ENCODE data around the gene FBXL17.

FBXL17 gene

DNA sequence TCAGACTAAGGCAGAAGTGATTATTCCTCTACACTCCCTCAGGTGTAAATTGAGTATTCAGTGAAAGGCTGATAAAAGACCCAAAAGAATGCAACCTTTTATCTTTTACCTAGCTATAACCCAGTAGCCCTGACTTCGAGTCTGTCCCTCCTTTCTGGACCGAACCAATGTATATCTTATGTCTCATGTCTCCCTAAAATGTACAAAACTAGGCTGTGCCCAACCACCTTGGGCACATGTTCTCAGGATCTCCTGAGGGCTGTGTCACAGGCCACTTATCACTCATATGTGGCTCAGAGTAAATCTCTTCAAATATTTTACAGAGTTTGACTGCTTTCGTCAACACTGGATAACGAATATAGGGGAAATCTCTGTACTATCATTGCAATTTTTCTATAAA, 12.7 kb downstream of the FBXL17 start:
- no peak overlapping the region for H3K9ac ChIP-seq (ENCODE audit: low read depth, low read length)
- no peak overlapping the region for H3K4me3 ChIP-seq (ENCODE audit: low read depth, low read length)
- peaks cover 2% of the 10 kb centered on the region for H3K9me3 ChIP-seq (ENCODE audit: control insufficient read depth, insufficient read depth, low read length)
- H3K27me3 ChIP-seq (ENCODE audit: control insufficient read depth, insufficient read depth, low read length) = no peaks in the 10 kb centered on the region
- no peaks in the 10 kb centered on the region for H3K36me3 ChIP-seq (ENCODE audit: control insufficient read depth, insufficient read depth, low read length)
- H3K4me1 ChIP-seq (ENCODE audit: control insufficient read depth, insufficient read depth, low read length) = no peaks in the 10 kb centered on the region

DNA sequence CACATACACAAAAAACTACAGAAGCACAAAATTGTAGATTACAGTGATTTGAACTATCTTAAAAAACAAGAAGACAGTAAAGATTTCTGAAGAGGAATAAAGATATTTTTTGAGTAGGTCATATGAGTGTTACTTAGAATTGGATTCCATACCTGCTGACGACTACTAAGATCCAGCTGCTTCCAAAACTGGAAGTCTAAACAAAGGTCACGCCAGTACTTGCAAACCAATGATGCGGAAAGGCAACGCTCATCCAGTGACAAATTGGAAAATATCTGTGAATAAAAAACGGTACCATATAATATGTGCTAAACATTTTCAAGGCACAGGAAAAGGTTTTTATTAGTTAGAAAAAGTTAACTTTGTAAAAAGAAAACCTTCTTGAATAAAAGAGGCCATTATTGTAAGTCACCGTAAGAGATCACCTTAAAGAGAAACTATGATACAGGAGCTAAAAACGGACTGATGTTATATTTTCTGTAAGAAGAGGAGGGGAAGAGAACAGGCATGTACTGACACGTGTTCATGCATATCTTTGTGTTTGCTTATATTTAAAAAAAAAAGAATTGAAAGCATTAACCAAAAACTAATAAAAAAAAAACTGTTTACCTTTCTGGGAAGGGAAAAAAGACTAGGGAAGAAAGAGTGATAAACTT, 14.1 kb downstream of the FBXL17 start:
- Histone ChIP-seq H3K9ac (ENCODE audit: low read depth, low read length) (no peak overlapping the region), H3K4me1 (ENCODE audit: control insufficient read depth, insufficient read depth, low read length) (no peaks in the 10 kb centered on the region), H3K36me3 (ENCODE audit: control insufficient read depth, insufficient read depth, low read length) (no peaks in the 10 kb centered on the region), H3K9me3 (ENCODE audit: control insufficient read depth, insufficient read depth, low read length) (no peaks in the 10 kb centered on the region), H3K27me3 (ENCODE audit: control insufficient read depth, insufficient read depth, low read length) (no peaks in the 10 kb centered on the region), H3K4me3 (ENCODE audit: low read depth, low read length) (no peak overlapping the region)

DNA sequence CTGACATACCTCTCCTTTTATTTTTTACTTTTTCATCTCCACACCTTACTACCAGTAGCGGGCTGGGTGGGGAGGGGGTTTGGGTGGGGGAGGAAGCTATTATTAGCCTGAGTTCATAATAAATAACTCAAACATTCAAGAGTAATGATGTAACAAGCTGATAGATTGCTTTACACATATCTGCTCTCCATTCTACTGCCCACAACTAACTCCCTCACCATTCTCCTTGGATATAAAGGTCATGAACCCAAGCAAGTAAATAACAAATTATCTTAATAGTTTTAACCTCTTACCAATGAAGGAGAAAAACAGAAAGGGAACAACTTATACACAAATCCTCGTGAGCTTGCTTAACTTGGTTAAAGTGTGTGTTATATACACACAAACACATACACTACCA, 15.4 kb downstream of the FBXL17 start:
- no peaks in the 10 kb centered on the region for H3K4me1 ChIP-seq (ENCODE audit: control insufficient read depth, insufficient read depth, low read length)
- no peak overlapping the region for H3K4me3 ChIP-seq (ENCODE audit: low read depth, low read length)
- H3K36me3 ChIP-seq (ENCODE audit: control insufficient read depth, insufficient read depth, low read length) = no peaks in the 10 kb centered on the region
- H3K27me3 ChIP-seq (ENCODE audit: control insufficient read depth, insufficient read depth, low read length) = no peaks in the 10 kb centered on the region
- no peaks in the 10 kb centered on the region for H3K9me3 ChIP-seq (ENCODE audit: control insufficient read depth, insufficient read depth, low read length)
- no peak overlapping the region for H3K9ac ChIP-seq (ENCODE audit: low read depth, low read length)

DNA sequence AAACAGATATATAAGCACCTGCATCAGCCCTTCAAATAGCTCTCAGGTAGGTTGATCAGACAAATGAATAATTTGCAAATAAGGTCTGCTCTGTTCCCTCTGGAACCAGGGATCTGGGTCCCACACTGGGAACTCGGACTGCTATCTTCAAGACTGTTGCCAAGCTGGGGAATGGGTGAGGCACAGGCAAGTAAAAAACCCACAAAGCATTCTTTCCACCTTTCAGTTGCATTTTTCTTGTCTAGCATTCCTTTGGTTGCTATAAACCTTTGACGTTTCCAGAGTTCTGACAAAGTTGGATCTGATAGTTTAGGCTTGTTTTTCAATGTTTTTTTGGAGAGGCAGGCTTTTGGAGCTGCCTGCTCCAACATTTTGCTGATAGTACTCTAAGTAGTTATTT, 20.1 kb downstream of the FBXL17 start:
- H3K36me3 ChIP-seq (ENCODE audit: control insufficient read depth, insufficient read depth, low read length) = no peaks in the 10 kb centered on the region
- H3K9me3 ChIP-seq (ENCODE audit: control insufficient read depth, insufficient read depth, low read length) = no peaks in the 10 kb centered on the region
- H3K4me1 ChIP-seq (ENCODE audit: control insufficient read depth, insufficient read depth, low read length) = no peaks in the 10 kb centered on the region
- H3K27me3 ChIP-seq (ENCODE audit: control insufficient read depth, insufficient read depth, low read length) = no peaks in the 10 kb centered on the region
- no peak overlapping the region for H3K9ac ChIP-seq (ENCODE audit: low read depth, low read length)
- H3K4me3 ChIP-seq (ENCODE audit: low read depth, low read length) = no peak overlapping the region

DNA sequence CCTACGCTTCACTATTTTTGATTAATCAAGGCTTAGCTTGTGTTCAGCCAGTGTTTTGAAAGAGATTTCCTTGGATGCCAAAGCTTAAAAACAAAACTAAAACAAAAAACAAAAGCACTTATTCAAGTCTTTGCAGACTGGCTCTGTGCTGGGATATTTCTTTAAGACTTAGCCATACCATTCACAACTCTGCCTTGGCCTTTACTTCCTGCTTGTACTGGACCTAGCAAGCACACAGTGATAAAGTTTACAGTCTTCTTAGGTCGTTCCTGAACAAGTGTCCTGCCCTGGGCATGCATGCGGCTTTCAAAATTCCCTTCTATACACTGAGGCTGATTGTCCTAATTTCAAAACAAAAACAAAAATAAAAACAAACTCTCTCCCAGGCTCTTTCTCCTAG, 20.7 kb downstream of the FBXL17 start:
- Histone ChIP-seq H3K9me3 (ENCODE audit: control insufficient read depth, insufficient read depth, low read length) (no peaks in the 10 kb centered on the region), H3K27me3 (ENCODE audit: control insufficient read depth, insufficient read depth, low read length) (no peaks in the 10 kb centered on the region)

GRCh38 chr5:108360280-108360679, 21.6 kb downstream of the FBXL17 start:
- no peaks in the 10 kb centered on the region for H3K27me3 ChIP-seq (ENCODE audit: control insufficient read depth, insufficient read depth, low read length)
- H3K36me3 ChIP-seq (ENCODE audit: control insufficient read depth, insufficient read depth, low read length) = no peaks in the 10 kb centered on the region
- no peak overlapping the region for H3K9ac ChIP-seq (ENCODE audit: low read depth, low read length)
- no peaks in the 10 kb centered on the region for H3K9me3 ChIP-seq (ENCODE audit: control insufficient read depth, insufficient read depth, low read length)
- no peak overlapping the region for H3K4me3 ChIP-seq (ENCODE audit: low read depth, low read length)
- no peaks in the 10 kb centered on the region for H3K4me1 ChIP-seq (ENCODE audit: control insufficient read depth, insufficient read depth, low read length)

More for the DNA sequence above, 20.7 kb downstream of the FBXL17 start:
- H3K9ac ChIP-seq (ENCODE audit: low read depth, low read length) = no peak overlapping the region
- H3K36me3 ChIP-seq (ENCODE audit: control insufficient read depth, insufficient read depth, low read length) = no peaks in the 10 kb centered on the region
- H3K4me1 ChIP-seq (ENCODE audit: control insufficient read depth, insufficient read depth, low read length) = no peaks in the 10 kb centered on the region
- H3K4me3 ChIP-seq (ENCODE audit: low read depth, low read length) = no peak overlapping the region

- Histone ChIP-seq H3K9me3 (ENCODE audit: control insufficient read depth, insufficient read depth, low read length) (no peaks in the 10 kb centered on the region), H3K9ac (ENCODE audit: low read depth, low read length) (no peak overlapping the region), H3K4me1 (ENCODE audit: control insufficient read depth, insufficient read depth, low read length) (no peaks in the 10 kb centered on the region), H3K4me3 (ENCODE audit: low read depth, low read length) (no peak overlapping the region), H3K36me3 (ENCODE audit: control insufficient read depth, insufficient read depth, low read length) (no peaks in the 10 kb centered on the region), H3K27me3 (ENCODE audit: control insufficient read depth, insufficient read depth, low read length) (no peaks in the 10 kb centered on the region)
Measured at GRCh38 chr5:108356286-108356685, 25.6 kb downstream of the FBXL17 start.

DNA sequence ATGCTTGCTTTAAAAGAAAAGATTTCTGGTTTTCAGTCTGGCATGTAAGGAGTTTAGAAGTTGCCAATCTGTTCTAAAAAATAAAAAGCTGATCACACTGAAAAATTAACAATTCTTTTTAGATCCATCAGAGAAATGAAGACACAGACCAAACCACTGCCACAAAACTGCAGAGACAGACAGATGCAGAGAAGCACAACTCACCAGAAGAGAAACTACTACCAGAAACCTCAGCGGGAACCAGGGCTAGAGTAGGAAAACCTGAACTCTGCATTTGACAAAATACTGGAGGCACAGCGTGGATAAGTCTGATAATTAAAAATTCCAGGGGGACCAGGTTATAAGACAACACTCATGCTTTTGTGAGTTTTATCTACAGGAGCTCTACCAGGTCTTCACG, 28.8 kb downstream of the FBXL17 start:
- H3K4me3 ChIP-seq (ENCODE audit: low read depth, low read length) = no peak overlapping the region
- no peaks in the 10 kb centered on the region for H3K9me3 ChIP-seq (ENCODE audit: control insufficient read depth, insufficient read depth, low read length)
- H3K27me3 ChIP-seq (ENCODE audit: control insufficient read depth, insufficient read depth, low read length) = no peaks in the 10 kb centered on the region
- H3K9ac ChIP-seq (ENCODE audit: low read depth, low read length) = no peak overlapping the region
- no peaks in the 10 kb centered on the region for H3K4me1 ChIP-seq (ENCODE audit: control insufficient read depth, insufficient read depth, low read length)
- H3K36me3 ChIP-seq (ENCODE audit: control insufficient read depth, insufficient read depth, low read length) = no peaks in the 10 kb centered on the region

- no peak overlapping the region for H3K4me3 ChIP-seq (ENCODE audit: low read depth, low read length)
- H3K36me3 ChIP-seq (ENCODE audit: control insufficient read depth, insufficient read depth, low read length) = no peaks in the 10 kb centered on the region
- no peaks in the 10 kb centered on the region for H3K9me3 ChIP-seq (ENCODE audit: control insufficient read depth, insufficient read depth, low read length)
- no peaks in the 10 kb centered on the region for H3K27me3 ChIP-seq (ENCODE audit: control insufficient read depth, insufficient read depth, low read length)
- H3K4me1 ChIP-seq (ENCODE audit: control insufficient read depth, insufficient read depth, low read length) = no peaks in the 10 kb centered on the region
- H3K9ac ChIP-seq (ENCODE audit: low read depth, low read length) = no peak overlapping the region
Measured at GRCh38 chr5:108345541-108346171, 36.2 kb downstream of the FBXL17 start.

DNA sequence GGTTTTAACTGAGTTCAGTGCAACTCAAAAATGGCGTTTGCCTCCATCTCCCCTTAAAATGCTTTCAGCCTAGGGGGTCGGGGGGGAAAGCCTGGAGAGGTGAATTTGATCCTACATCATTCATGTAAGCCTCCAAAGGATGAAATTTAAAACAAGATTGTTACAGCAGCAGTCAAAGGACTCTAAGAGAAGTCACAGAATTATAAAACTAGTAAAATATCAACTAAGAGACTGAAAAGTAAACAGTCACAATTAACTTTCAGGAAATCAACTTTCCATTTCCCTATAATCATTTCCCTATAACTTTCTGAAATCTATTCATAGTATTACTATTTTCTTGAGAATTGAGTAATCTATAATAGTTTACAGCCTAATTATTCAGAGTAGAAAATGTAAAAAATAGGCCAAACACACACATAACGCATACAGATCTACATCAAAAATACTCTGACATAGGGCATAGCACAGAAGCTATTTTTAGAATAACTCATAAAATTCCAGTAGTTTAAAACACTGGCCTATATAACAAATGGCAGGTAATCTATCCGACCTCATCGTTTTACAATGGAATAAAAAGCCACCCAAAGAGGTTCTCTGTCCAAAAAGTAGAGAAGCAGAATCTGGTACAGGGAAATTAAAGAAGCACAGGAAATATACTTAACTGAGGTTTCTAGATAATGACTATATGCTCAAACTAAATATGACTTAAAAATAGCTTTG, 37.6 kb downstream of the FBXL17 start:
- Histone ChIP-seq H3K9me3 (ENCODE audit: control insufficient read depth, insufficient read depth, low read length) (no peaks in the 10 kb centered on the region), H3K9ac (ENCODE audit: low read depth, low read length) (no peak overlapping the region), H3K36me3 (ENCODE audit: control insufficient read depth, insufficient read depth, low read length) (no peaks in the 10 kb centered on the region), H3K27me3 (ENCODE audit: control insufficient read depth, insufficient read depth, low read length) (no peaks in the 10 kb centered on the region), H3K4me1 (ENCODE audit: control insufficient read depth, insufficient read depth, low read length) (no peaks in the 10 kb centered on the region), H3K4me3 (ENCODE audit: low read depth, low read length) (no peak overlapping the region)

GRCh38 chr5:108341866-108342265, 40.0 kb downstream of the FBXL17 start:
- Histone ChIP-seq H3K36me3 (ENCODE audit: control insufficient read depth, insufficient read depth, low read length) (no peaks in the 10 kb centered on the region), H3K9ac (ENCODE audit: low read depth, low read length) (no peak overlapping the region), H3K4me3 (ENCODE audit: low read depth, low read length) (no peak overlapping the region), H3K9me3 (ENCODE audit: control insufficient read depth, insufficient read depth, low read length) (no peaks in the 10 kb centered on the region), H3K27me3 (ENCODE audit: control insufficient read depth, insufficient read depth, low read length) (no peaks in the 10 kb centered on the region), H3K4me1 (ENCODE audit: control insufficient read depth, insufficient read depth, low read length) (no peaks in the 10 kb centered on the region)

DNA sequence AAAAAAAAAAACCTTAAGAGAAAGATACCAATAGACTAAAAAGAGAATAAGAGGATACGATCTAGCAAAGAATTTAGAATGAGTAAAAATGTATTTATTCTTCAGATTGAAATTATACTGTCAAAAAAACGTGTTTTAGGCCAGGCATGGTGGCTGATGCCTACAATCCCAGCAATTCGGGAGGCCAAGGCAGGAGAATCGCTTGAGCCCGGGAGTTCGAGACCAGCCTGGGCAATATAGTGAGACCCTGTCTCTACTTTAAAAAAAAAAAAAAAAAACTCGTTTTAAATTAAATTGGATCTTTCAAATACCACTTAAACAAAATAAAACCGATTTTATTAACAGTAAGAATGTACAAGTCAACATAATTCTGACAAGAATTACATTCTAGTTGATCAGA, 41.8 kb downstream of the FBXL17 start:
- Histone ChIP-seq H3K4me1 (ENCODE audit: control insufficient read depth, insufficient read depth, low read length) (no peaks in the 10 kb centered on the region), H3K36me3 (ENCODE audit: control insufficient read depth, insufficient read depth, low read length) (no peaks in the 10 kb centered on the region), H3K4me3 (ENCODE audit: low read depth, low read length) (no peak overlapping the region), H3K27me3 (ENCODE audit: control insufficient read depth, insufficient read depth, low read length) (no peaks in the 10 kb centered on the region), H3K9me3 (ENCODE audit: control insufficient read depth, insufficient read depth, low read length) (no peaks in the 10 kb centered on the region), H3K9ac (ENCODE audit: low read depth, low read length) (no peak overlapping the region)

Measured in iPS-15b (cell line).